A673 (cell line): ENCODE data around the gene ADGRA1.

Experiments used
- CTCF ChIP-seq: fragments of 300-800, 200-600 bp; sonication (generic); conservative IDR thresholded peaks from 2 replicates; pipeline ENCODE4 v1.5.1; 2017; ENCODE audit warnings: low read depth, mild to moderate bottlenecking, antibody characterized with exemption, low read length, moderate library complexity, mixed read lengths
- EZH2 ChIP-seq: fragments of 200-600 bp; sonication (generic); IDR thresholded peaks from 2 replicates; pipeline ENCODE4 v1.6.1; 2017; ENCODE audit warnings: borderline replicate concordance, low read depth, mild to moderate bottlenecking, mixed read lengths, antibody characterized with exemption, low read length; ENCODE audit not compliant: poor library complexity, severe bottlenecking

GRCh38 chr10:133135116-133135465, 47.4 kb downstream of the ADGRA1 start:
- TF ChIP-seq CTCF (no peak), EZH2 (no peak)
